Stimulated activated CD8-positive, alpha-beta memory T cell treated with anti-CD3 and anti-CD28 coated beads, Interleukin-12 subunit alpha, Interleukin-12 subunit beta, amount 100 ng/mL, for 1 hour (primary cell): ENCODE data around the gene KCNK10.
"Not testable (repeated sequence)": the region's sequence is repeated elsewhere in the genome, so short reads cannot be mapped to it uniquely, and the experiment has no call there.

Experiments used
- DNase-seq: peaks from one replicate; pipeline ENCODE4 v3.0.0-alpha.2; 2020; ENCODE audit warnings: low read depth

The KCNK10 gene

DNA sequence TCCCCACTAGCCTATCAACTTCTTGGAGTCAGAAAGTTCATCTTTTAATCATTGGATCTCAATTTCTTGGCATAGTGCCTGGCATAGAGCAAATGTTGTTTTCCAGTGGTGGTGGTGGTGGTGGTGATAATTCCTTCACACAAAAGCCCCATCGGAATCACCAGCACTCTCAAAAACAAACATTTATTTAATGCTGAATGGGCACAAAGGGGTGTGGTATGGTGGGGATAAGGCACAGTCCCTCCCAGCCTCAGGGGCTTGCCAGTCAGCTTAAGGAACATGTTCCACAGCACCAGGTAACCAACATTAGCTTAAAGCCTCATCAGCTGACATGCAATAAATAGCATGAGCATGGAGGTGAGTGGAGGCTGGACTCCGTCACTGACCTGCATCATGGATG lies 56.6 kb downstream of the KCNK10 start:
- DNase-seq: no peak

DNA sequence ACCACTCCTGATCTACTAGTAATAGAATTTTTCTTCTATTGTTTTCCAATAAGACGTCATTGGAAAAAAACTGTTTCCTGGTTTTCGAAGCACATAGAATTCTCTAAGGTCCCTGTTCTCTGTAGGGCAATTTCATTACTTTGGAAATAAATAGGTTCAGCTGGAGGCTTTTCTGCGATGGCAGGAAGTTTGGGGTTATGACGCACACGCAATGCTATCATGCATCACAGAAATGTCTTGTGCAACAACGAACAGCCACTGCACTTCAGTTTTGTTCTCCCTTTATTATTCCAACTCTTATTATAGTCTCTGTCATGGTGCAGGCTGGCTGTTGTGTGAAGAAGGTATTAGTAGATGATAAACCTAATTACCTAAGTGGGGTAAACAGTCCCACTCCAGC lies 59.0 kb downstream of the KCNK10 start:
- no peak for DNase-seq

DNA sequence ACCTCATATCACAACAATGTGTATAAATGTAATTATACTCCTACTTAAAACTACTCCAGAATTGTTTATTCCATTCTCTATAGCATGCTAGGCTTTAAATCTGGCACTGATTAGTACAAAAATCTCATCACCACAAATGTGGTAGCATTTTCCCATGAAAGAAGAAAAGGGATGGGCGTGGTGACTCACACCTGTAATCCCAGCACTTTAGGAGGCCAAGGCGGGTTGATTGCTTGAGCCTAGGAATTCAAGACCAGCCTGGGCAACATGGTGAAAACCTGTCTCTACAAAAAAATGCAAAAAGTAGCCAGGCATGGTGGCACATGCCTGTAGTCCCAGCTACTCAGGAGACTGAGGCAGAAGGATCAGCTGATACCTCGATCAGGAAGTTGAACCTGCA lies 61.8 kb downstream of the KCNK10 start:
- not testable (repeated sequence) for DNase-seq

DNA sequence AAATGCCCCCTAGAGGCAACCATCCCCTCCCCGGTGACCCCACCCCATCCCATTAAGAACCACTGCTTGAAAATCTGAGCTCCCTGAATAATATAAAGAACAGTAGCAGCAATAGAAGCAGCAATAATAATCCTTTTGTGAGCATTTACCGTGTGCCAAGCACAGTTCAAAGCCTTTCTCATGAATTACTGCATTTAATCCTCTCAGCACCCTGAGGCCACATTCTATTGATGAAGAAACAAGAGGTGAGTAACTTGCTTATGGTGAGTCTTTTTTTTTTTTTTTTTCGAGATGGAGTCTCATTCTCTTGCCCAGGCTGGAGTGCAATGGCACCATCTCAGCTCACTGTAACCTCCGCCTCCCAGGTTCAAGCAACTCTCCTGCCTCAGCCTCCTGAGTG lies 65.0 kb downstream of the KCNK10 start:
- DNase-seq: no peak

DNA sequence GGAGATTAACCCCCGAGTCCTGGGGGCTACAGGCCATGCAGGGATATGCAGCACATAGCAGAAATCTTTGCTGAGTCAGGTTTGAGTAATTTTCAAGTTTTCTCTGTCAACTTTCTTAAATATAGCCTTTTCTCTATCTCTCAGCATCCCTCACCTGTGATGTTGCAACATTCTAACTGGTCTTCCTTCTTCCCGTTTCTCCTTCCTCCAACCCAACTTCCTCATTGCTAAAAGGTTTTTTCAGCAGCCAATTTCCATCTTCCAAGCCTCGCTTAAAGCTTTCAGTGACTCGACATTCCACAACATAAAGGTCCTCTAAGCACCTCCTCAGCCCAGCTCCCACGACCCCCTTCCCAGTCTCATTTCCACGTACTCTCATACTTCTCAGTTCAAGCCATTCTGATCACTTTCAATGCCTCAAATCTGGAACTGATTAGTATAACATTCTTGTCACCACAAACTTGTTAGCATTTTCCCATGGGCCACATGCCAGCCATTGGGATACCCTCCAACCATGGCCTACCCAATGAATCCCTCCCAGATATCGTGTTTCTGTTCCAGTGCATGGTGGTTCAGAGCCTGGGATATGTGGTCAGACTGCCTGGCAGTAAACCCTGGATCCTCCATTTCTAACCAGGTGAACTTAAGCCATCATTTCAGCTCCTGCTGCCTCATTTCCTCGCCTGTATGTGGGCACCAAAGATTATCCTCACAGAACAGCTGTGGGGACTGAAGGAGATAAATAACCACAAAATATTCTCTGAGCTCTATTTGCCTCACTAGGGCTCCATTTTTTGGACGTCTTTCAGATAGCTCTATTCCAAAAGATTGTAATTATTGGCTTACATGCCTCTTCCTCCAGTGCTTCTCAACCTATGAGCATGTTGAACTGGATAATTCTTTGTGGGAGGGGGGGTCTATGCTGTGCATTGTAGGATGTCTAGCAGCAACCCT lies 65.8 kb downstream of the KCNK10 start:
- no peak for DNase-seq

DNA sequence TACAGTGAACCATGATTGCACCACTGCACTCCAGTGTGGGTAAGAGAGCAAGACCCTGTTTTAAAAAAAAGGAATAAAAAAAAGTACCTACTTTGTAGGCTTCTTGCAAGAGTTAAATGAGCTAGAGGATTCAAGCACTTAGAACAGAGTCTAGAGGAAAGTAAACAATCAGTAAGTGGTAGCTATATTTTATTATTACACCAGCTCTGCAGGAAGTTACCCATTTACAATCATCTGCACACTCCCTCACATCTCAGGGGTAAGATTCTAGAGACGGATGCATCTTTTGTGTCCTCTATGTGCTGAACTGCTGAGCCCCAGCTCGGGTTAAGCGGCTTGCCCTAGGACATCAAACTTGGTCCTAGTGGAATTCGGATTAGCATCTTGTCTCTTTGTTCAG lies 67.3 kb downstream of the KCNK10 start:
- no peak for DNase-seq

DNA sequence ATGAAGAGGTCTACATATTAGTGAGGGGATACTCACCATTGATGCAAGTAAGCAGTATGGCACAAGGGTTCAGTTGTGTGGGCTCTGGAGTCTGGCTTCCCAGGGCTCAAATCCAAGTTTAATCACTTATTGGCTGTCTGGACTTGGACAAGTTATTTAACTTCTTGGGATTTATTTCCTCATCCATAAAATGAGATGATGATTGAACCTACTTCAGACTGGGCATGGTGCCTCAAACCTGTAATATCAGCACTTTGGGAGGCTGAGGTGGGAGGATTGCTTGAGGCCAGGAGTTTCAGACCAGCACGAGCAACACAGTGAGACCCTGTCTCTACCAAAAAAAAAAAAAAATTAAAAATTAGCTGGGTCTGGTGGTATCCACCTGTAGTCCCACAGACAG lies 67.9 kb downstream of the KCNK10 start:
- no peak for DNase-seq

DNA sequence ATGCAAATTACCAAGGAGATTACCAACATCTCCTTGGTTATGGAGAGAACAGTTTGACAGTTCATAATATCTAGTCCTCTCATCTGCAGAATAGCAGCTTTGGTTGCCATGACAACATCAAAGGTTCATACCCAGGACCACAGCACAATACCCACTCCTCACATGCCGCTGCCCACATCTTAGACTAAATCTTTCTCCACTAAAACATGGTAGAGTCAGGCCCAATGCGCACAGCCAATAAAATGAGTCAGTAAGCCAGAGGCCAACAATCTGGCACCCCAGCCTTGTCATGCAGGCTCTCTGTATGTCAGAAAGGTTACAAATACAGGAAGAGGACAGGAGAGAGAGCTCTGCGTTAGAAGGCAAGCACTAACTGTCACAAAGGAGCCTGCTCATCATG lies 70.6 kb downstream of the KCNK10 start:
- no peak for DNase-seq

DNA sequence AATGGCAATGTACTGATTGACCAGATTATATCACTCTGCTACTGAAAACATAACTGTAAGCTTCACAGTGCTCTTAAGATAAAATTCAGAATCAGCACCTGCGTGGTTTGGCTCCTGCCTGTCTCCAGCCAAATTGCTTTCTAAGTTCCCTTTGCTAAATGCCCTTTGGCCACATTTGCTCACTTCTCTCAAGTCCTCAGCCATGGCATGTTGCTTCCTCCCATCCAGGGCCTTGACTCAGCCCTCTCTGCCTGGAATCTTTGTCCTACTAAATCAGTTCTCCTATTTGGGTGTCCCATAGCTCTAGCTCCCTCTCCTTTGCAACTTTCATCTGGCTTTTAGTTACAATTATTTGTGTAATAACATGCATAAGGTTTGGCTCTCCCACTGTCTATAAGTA lies 71.4 kb downstream of the KCNK10 start:
- DNase-seq: no peak

DNA sequence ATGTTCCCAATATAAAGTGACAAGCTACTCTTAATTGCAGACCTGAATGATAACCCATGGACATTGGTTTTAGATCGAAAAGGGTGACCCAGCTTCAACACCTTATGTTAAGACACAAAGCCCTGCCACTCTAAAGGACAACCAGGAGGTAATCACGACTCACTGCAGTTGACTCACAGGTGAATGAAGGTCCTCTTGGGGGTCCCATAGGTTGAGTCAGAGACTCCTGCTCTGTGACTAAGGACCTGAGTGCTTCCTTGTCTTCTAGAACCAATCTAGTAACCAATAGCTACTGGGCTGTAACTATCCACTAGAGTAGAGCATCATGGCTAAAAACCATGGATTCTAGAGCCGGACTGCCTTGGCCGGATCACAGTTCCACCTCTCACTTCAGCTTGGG lies 73.8 kb downstream of the KCNK10 start:
- DNase-seq: no peak

DNA sequence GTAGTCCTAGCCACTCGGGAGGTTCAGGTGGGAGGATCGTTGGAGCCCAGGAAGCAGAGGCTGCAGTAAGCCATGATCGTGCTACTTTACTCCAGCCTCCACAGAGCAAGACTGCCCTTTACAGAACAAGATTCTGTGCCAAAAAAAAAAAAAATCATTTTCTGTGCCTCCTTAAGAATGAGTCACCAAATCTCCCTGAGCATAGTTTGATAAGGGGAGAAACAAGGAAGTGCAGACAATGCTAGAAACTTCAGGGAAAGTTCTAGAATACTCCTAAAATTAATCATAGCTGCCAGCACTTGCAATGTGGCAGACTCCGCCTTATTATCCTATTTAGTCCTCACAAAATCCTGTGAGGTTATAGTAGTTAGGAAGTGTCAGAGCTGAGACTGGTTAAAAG lies 74.5 kb downstream of the KCNK10 start:
- no peak for DNase-seq

DNA sequence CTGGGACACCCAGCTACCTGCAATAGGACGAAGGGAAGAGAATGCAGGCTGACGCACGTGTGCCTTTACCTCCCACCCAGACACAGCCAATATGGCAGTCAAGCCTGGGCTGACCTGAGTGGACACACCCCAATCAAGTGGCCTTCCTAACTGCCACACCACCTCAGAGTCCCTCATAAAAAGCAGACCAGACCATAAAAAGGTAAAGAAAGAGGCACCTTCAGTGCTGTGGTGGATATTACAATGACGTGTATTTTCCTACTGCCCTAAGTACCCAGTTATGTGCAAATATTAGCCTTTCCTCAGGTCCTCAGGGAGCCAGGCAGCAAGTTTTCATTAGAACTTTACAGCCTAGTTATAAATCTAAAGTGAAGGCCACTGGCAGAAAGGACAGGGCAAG lies 75.8 kb downstream of the KCNK10 start:
- no peak for DNase-seq

DNA sequence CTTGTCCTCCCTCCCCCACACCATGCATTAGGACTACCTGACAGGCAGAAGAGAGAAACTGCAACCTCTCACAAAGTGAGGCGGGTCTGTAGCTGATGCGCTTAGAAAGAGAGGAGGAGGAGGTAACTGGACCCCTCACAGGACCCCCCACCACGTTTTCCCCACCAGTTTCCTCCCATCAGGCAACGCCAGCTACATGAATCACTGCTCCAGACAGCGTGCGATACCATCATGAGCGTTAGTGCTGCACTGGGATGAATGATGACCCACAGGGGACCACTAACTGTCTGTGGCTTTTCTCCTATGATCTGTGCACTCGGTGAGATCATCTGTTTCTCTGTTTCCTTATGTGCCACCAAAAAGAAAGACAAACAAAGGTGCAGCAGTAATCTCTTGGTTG lies 77.7 kb downstream of the KCNK10 start:
- no peak for DNase-seq

DNA sequence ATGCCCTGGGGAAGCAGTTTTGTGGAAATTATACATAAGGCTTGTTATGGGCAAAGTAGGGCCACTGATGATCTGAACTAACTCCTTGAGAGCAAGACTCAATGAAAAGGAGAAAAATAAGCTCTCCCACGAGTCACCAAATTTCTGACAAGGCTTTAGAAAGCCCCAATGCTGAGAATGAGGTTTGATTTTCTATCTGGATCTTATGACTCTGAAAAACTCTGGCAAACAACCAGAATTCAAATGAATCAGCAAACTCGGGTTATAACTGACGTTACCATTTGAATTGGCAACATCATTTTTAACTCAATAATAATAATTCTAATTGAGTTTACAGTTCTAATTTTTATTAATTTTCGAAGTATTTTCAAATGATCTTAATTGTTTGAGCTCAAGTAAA lies 79.1 kb downstream of the KCNK10 start:
- DNase-seq: no peak

DNA sequence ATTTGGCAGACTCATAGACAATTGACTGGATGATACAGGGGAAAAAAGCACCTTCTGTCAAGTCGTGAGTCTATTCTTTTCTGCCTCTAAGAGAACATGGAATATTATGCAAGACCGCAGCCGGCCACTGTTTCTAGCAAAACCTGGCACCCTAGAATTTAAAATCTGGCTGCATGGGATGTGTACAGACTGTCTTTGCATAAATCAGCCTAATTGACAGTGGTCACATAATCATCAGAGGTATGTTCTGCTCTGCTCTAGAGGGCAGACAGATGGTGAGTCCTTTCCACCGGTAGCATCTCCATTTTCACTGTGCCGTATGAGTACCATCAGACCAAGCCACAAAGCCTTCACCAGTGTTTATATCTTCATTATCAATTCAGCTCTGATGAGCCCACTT lies 80.6 kb downstream of the KCNK10 start:
- no peak for DNase-seq

DNA sequence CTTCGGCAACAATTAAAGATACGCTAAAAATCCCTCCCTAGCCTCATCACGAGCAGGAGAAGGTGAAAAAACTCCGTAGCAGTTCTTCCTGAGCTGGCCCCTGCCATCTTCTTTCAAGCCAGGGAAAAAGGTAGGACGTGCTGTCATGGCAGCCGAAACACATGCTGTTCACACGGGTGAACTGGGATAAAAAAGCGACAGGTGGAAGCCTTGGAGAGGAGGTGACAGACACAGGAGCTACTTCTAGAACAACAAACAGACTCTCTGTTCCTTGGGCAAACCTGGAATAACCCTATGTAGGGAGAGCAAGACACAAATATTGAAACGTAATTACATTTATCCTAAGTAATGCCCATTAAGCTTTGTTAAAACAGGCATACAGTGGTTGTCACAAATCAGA lies 81.3 kb downstream of the KCNK10 start:
- DNase-seq: no peak

DNA sequence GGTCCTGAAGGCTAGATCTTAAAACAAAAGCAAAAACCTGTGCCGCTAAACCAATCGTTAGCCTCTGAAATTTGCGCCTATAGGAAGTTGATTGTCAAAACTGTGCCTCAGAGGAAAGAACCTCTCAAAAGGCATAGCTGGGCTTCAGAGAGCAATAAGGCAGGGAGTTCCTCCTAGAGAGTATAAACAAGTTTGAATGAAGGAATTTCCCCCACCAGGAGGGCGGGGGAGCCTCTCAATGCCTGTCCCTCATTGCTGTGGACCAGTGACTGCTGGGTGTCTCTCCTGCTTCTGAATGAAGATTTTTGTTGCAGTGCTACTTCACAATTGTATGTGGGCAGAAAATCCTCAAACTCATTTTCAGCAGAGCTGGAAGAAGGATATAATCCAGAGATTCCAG lies 88.6 kb downstream of the KCNK10 start:
- DNase-seq: no peak

DNA sequence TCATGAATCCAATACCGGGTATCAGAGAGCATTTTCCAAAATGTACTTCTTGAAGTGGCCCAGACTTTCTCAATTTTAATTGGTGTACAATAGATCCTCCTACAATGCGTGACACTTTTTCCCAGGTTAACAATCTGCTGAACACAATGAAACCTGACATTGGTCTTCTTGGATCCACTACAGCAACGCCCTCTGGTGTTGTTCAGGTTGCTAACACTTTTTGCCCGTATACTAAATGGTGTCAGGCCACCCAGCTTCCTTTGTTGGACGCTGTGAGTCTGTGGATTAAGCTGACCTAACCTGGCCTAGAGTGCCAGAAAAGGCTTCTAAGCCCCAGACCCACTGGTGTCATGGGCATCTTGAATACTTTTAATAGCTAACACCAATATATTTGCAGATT lies 89.2 kb downstream of the KCNK10 start:
- no peak for DNase-seq

DNA sequence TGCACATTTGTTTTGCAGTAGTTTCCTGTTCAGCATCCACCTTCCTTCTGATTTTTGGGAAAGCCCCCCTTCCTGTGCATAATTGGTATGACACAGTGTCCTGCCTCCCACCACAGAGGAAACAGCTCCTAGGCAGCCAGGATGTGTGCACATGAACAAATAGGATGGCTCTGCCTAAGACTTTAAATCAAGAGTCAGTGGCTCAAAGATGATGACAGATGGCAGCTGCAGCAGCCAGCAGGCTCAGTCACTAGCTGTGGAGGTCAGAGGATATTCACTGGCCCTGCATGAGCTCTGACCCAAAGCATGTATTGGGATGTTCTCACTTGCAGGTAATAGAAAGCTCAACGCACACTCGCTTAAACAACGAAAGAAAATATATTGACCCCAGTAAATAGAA lies 90.3 kb downstream of the KCNK10 start:
- no peak for DNase-seq

DNA sequence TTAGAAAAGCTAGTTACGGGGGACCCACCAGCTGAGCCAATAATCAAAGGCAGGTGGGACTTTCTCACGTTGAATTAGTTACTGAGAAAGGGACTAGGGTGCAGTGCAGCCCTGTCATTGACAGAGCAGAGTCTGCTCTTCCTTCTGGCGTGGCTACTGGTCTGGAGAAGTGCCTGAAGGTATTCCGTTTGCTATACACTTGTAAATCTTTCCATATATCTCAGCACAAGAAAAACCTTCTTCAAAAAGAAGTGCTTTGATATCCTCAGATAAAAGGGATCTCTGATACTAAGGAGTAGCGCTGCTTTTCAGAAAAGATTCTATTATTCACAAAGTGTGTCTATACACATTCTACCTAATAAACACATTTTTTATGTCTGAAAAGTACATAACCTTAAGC lies 91.5 kb downstream of the KCNK10 start:
- no peak for DNase-seq

DNA sequence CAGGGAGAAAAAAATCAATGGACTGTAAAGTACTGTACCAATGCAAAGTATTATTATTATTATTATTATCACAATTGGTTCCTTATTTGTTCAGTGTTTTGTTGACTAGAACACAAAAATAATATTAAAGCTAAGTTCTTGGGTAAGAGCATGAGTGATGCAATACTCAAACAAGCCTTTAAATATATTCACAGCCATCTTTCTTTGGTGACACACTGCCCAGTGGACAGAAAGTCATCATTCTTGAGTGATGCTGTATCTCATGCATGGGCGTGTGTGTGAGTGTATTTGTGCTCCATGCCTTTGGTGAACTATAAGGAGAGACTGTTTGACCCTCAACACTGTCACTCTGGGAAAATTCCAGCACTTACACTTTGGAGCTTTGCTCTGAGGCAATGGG lies 93.6 kb downstream of the KCNK10 start:
- no peak for DNase-seq

DNA sequence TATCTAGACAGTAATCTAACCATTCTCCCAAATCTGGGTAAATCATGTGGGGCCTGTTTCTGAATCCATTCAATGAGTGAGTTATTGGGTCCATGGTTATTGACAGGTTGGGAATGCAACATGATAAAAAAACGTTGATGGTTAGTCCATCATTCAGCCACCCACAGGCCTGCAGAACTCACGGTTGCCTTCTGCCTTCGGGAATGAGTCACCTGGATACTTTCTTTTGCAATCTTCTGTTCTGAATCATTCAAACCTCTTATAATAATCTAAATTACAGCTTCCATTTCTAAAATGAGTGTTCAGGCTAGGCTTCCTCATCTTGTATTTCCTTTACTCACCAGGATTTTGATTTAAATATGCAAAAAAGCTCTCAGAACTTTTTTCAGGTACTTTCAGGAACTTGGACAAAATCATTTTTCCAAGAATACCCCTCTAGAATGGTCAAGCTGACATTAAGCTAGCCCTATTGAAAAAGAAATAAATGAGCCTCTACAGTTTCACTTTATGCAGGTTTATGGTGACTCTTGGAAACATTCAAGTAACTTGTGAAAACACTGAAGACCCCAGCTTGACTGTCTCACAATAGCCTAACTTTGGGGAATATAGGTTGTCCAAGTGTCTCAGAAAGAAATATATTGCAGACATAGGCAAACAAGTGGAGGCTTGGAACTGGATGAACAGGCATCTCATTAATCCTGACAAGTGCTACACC lies 94.4 kb downstream of the KCNK10 start:
- no peak for DNase-seq

DNA sequence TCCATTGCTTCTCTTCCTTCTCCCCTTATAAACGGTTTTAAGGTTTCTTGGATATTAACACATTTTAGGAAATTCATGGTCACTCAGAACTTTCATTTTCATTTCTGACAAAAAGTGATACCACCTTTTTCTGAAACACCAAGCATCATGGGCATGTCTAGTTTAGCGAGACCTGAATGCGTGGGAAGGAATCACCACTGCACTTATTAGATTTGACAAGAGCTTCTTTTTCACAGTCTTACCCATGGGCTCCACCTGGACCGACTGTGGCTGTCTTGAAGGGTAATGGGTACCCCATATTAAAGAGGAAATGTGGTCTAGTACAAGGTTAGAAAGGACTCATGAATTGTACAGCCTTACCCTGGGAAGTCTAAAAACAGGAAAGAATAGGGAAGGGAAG lies 95.4 kb downstream of the KCNK10 start:
- no peak for DNase-seq

DNA sequence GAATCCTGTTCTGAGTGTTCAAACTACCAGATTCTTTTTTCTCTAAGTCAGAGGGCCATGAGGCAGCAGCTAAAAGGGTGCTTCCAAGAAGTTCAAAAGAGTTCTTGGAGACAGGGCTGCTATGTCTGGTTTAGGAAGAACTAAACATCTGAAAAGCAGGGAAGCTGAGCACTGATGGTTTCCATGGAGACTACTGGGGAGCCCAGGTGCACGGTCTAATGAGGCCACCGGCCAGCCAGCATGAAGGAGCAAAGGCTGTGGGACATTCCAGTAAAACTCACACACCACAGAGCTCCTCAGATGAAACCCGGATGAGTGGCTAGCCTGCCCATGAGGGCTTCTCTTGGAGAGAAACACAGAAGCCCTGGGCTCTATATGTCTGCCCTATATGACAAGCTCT lies 97.3 kb downstream of the KCNK10 start:
- DNase-seq: no peak
